ENCODE results near the gene MINDY4. TPM values are rescaled to one million over a fixed set of nuclear protein-coding genes. Genes with fewer than 3 reads are reported as not detected.
A peak's percentile ranks its signal among the peaks of the same experiment; 100 is the strongest.

MINDY4 gene
- total and polyA plus RNA-seq, 8 donors: 2.9 to 4.9 (median 3.6) TPM

GRCh38 chr7:30880941-30881340 lies 109.7 kb downstream of the MINDY4 start:
- Histone ChIP-seq H3K9me3 (no peaks in the 10 kb centered on the region), H3K36me3 (no peaks in the 10 kb centered on the region), H3K27ac (peak overlapping the region in 1 of 4 donors; percentile 31), H3K4me3 (no peak overlapping the region), H3K4me1 (peaks cover 8 to 15% (median 12%) of the 10 kb centered on the region in 3 donors), H3K27me3 (no peaks in the 10 kb centered on the region)
- DNase-seq (no peak), FAIRE-seq (no peak), ATAC-seq (no peak)
- no peak for TF ChIP-seq CTCF (IDR thresholded peaks at IDR 0.05)
- intact Hi-C loops (cut with DNase I): no loop called here
- WGBS, 2 donors: 87 to 91% methylated on average over 4 of the region's 4 CpGs

- intact Hi-C loops (cut with DNase I): no loop called here
- DNase-seq (no peak), FAIRE-seq (no peak), ATAC-seq (no peak)
- no peaks in the 10 kb centered on the region for H3K9me3 ChIP-seq
- no peak for TF ChIP-seq CTCF (IDR thresholded peaks at IDR 0.05)
- H3K36me3 ChIP-seq: no peaks in the 10 kb centered on the region
- 91% methylated on average over 7 of the region's 7 CpGs for WGBS, 2 donors
- H3K4me1 ChIP-seq: peaks cover 8 to 15% (median 12%) of the 10 kb centered on the region in 3 donors
- H3K27me3 ChIP-seq: no peaks in the 10 kb centered on the region
- H3K27ac ChIP-seq: no peak overlapping the region
- no peak overlapping the region for H3K4me3 ChIP-seq
Measured at GRCh38 chr7:30881448-30881847, 110.2 kb downstream of the MINDY4 start.

GRCh38 chr7:30884881-30885280 lies 113.7 kb downstream of the MINDY4 start:
- intact Hi-C loops (cut with DNase I): no loop called here
- no peak for FAIRE-seq

GRCh38 chr7:30886608-30887011 lies 115.4 kb downstream of the MINDY4 start:
- intact Hi-C loops (cut with DNase I): no loop called here
- Histone ChIP-seq H3K27ac (peak overlapping the region in 2 of 4 donors; percentile 55 to 58), H3K36me3 (no peaks in the 10 kb centered on the region), H3K4me1 (peaks cover 0 to 8% (median 5%) of the 10 kb centered on the region in 3 donors), H3K27me3 (no peaks in the 10 kb centered on the region), H3K9me3 (no peaks in the 10 kb centered on the region), H3K4me3 (no peak overlapping the region)
- ATAC-seq: peak; percentile 18 to 61 (median 36)
- TF ChIP-seq CTCF (IDR thresholded peaks at IDR 0.05): no peak
- no peak for DNase-seq
- FAIRE-seq: no peak
- 66 to 67% methylated on average over 7 of the region's 7 CpGs for WGBS, 2 donors

More at GRCh38 chr7:30884881-30885280, 113.7 kb downstream of the MINDY4 start:
- H3K4me3 ChIP-seq: no peak overlapping the region
- H3K27me3 ChIP-seq: no peaks in the 10 kb centered on the region
- no peaks in the 10 kb centered on the region for H3K36me3 ChIP-seq
- DNase-seq: no peak
- no peak for TF ChIP-seq CTCF (IDR thresholded peaks at IDR 0.05)
- peaks cover 0 to 8% (median 5%) of the 10 kb centered on the region in 3 donors for H3K4me1 ChIP-seq
- H3K27ac ChIP-seq: no peak overlapping the region
- no peaks in the 10 kb centered on the region for H3K9me3 ChIP-seq
- ATAC-seq: no peak

GRCh38 chr7:30887464-30887872 lies 116.3 kb downstream of the MINDY4 start:
- Histone ChIP-seq H3K9me3 (no peaks in the 10 kb centered on the region), H3K27ac (peak overlapping the region in 3 of 4 donors; percentile 30 to 58 (median 55)), H3K36me3 (no peaks in the 10 kb centered on the region), H3K4me3 (no peak overlapping the region), H3K4me1 (peaks cover 1 to 8% (median 7%) of the 10 kb centered on the region in 3 donors), H3K27me3 (no peaks in the 10 kb centered on the region)
- no peak for FAIRE-seq
- intact Hi-C loops (cut with DNase I): no loop called here
- ATAC-seq: peak; percentile 38 to 68 (median 54)
- peak in 3 of 6 donors; percentile 37 to 78 (median 61) for DNase-seq
- no peak for TF ChIP-seq CTCF (IDR thresholded peaks at IDR 0.05)
- WGBS, 2 donors: 34 to 43% methylated on average over 10 of the region's 10 CpGs
